Measurements from ENCODE around the gene ZBTB16.

ZBTB16 gene

GRCh38 chr11:114250180-114250579 is 190.7 kb downstream of the ZBTB16 start:
- DNase-seq = no peak

GRCh38 chr11:114250993-114251814 is 191.7 kb downstream of the ZBTB16 start:
- no peak for DNase-seq

- no peak for DNase-seq
Measured at GRCh38 chr11:114251815-114252337, 192.4 kb downstream of the ZBTB16 start.

- no peak for DNase-seq
Measured at GRCh38 chr11:114252767-114253166, 193.3 kb downstream of the ZBTB16 start.

- DNase-seq = no peak
Measured at GRCh38 chr11:114253771-114254170, 194.3 kb downstream of the ZBTB16 start.

GRCh38 chr11:114254571-114255146 is 195.1 kb downstream of the ZBTB16 start:
- DNase-seq = no peak

- DNase-seq = no peak
Measured at GRCh38 chr11:114255289-114255688, 195.8 kb downstream of the ZBTB16 start.

GRCh38 chr11:114256176-114256966 is 196.9 kb downstream of the ZBTB16 start:
- DNase-seq = no peak

GRCh38 chr11:114256967-114257286 is 197.4 kb downstream of the ZBTB16 start:
- DNase-seq = no peak

- peak; percentile 63 for DNase-seq
Measured at GRCh38 chr11:114257621-114258558, 198.4 kb downstream of the ZBTB16 start.

GRCh38 chr11:114258696-114259095 is 199.2 kb downstream of the ZBTB16 start:
- DNase-seq = peak; percentile 89

- no peak for DNase-seq
Measured at GRCh38 chr11:114259124-114259526, 199.6 kb downstream of the ZBTB16 start.

- DNase-seq = no peak
Measured at GRCh38 chr11:114259551-114259983, 200.1 kb downstream of the ZBTB16 start.

- no peak for DNase-seq
Measured at GRCh38 chr11:114260077-114260476, 200.6 kb downstream of the ZBTB16 start.

- DNase-seq = no peak
Measured at GRCh38 chr11:114260483-114260882, 201.0 kb downstream of the ZBTB16 start.

- DNase-seq = no peak
Measured at GRCh38 chr11:114261791-114262190, 202.3 kb downstream of the ZBTB16 start.

GRCh38 chr11:114262681-114263512 is 203.4 kb downstream of the ZBTB16 start:
- peak; percentile 83 for DNase-seq

- peak; percentile 45 for DNase-seq
Measured at GRCh38 chr11:114263513-114264170, 204.1 kb downstream of the ZBTB16 start.

GRCh38 chr11:114264381-114264780 is 204.9 kb downstream of the ZBTB16 start:
- DNase-seq = no peak

- DNase-seq = peak; percentile 23
Measured at GRCh38 chr11:114265122-114265878, 205.8 kb downstream of the ZBTB16 start.
